Stimulated activated CD8-positive, alpha-beta memory T cell treated with anti-CD3 and anti-CD28 coated beads, Interleukin-15, amount 100 ng/mL, for 1 hour (primary cell): Measurements from ENCODE around the gene TMEM119.
"Not testable (repeated sequence)": the region's sequence is repeated elsewhere in the genome, so short reads cannot be mapped to it uniquely, and the experiment has no call there.

Experiments used
- DNase-seq: peaks from one replicate; pipeline ENCODE4 v3.0.0-alpha.2; 2020; ENCODE audit warnings: low read depth

TMEM119 gene

DNA sequence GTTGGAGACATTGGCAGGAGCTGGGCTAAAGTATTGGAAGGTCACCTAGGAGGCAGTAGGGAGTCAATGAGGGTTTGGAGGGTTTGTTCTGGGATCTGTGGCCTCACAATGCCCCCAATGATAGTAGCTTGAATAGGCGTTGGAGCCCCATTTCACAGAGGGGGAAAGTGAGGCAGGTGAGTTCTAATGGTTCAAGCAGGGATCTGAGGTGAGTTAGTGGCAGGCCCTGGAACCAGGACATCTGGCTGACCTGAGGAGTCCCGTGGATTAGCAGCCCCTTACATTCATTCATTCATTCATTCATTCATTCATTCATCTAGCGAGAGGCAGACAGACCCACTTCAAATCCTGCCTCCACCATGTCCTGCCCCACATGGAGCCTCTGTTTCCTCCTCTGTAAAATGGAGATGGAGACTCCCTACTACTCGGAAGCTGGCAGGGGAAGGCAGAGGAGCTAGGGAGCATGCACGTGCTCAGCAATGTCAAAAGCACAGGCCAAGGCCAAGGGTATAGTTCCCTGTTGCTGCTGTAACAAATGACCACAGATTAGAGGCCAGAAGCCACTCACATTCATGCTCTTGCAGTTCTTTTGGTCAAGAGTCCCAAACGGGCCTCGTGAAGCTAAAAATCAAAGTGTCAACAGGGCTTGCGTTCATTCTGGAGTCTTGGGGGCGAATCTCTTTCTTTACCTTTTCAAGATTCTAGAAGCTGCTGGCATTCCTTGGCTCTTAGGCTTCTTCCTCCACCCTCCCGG is 2.2 kb upstream of the TMEM119 start:
- no peak for DNase-seq

DNA sequence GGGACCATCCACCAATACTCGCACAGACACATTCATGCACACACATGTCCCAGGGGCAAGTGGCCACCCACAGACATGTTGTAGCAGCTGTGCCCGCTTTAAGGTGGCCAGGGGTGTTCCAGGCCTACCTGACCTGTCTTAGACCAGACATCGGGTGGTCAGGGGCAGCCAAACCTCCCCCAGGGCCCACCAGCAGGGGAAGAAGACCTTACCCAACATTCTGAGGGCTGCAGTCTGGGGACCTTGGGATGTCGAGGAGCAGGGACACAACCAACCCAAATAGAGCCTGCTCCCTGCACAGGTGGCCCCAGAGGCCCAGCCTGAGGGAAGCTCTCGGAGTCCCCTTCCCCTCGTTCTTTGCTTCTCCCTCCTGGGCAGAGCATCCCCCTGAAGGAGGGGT is 1.7 kb upstream of the TMEM119 start:
- no peak for DNase-seq

- no peak for DNase-seq
Measured at GRCh38 chr12:108598553-108599250, 818 bp upstream of the TMEM119 start.

DNA sequence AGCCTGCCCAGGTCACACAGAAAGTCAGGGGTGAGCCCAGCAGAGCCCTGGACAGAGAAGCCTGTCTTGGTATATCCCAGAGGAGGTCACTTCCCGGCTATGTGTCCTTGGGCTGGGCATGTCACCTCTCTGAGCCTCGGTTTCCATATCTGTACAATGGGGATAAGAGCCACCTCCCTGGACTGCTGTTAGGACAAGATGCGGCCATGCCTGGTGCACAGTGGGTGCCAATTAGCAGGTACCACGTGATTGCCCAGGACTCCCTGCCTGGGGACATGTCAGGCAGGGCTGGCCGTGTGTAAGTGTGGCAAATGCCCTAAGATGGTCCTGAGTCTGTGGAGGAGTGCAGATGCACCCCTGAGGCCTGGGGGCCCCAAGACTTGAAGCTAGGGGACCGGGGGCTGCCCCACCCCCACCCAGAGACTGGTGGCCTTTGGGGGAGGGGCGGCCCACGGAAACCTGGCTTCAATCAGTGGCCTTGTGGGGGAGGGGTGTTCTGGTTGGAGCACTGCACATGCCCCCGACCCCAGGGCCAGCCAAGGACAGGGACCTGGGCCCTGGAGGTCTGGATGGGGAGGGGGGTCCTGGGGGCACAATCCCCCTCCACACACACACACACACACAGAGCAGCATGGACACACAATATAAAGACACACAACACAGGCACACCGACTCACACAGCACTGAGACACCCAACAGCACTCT is 878 bp downstream of the TMEM119 start:
- no peak for DNase-seq

DNA sequence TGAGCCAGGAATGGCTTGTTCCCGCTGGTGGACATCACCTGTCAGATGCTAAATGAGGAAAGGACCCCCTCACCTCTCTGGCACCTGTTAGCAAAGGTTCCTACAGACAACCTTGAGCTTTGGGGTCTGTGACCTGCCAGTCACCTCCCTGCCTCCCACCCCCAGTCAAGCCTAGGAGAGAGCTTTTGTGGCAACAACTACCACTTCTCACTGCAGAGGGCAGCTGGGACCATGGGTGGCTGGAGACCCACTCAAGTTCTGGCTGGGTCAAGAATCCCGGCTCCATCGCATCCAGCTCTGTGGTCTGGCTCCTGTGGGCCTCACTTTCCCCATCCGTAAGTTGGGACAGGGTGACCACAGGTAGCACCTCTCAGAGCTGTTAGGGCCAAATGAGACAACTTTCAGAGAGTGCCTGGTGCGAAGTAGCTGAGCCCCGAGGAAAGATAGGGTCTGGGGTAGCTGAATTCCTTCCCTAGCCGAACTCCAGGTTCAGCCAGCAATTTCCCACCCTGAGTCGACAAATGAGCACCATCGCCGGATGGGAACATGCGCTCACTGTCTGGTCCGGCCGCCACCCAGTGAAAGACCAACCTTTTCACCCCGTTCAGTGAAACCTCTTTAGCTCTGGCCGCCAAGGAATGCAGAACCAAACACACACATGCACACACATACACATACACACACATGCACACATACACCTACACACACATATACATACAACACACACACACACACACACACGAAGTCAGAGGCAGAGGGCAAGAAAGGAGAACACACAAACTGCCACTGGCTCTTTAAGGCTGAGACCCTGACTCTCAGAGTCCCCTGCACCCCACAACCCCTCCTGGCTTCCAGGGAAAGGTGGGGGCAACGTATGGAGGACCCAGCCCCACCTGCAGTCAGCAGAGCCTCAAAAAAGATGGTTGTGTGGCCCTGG is 1.9 kb downstream of the TMEM119 start:
- DNase-seq: no peak

DNA sequence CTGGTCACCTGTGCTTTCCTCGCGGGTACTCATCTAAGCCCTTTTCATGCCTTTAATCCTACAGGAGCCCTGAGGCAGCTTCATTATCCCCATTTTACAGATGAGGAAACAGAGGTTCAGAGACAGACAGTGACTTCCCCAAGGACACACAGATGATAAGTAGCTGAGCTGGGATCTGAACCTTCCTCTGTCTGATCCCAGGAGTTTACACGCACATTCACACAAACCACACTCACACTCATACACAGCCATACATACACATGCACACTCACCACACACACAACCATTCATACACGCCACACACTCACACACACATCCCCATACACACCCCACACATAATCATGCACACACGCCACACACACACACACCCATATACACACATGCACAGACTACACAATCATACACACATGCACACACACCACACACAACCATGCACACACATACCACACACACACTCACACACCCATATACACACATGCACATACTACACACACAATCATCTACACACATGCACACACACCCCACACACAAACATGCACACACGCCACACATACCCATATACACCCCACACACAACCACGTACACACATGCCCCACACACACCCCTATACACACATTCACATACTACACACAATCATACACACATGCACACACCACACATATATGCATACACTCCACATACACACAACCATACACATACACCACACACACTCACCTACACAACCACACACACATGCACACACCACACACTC is 2.7 kb downstream of the TMEM119 start:
- DNase-seq: no peak

DNA sequence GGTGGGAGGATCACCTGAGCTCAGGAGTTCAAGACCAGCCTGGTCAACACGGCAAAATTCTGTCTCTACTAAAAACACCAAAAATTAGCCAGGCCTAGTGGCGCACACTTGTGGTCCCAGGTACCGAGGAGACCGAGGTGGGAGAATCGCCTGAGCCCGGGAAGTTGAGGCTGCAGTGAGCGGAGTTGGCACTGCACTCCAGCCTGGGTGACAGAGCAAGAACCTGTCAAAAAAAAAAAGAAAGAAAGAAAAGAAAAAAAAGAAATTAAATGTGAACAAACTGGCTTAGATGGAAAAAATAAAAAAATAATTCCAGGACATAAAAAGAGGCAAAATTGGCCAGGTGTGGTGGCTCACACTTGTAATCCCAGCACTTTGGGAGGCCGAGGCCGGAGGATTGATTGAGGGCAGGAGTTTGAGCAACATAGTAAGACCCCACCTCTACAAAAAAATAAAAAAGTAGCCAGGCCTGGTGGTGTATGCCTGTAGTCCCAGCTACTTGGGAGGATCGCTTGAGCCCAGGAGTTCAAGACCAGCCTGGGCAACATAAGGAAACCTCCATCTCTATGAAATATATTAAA is 3.5 kb downstream of the TMEM119 start:
- DNase-seq: no peak

DNA sequence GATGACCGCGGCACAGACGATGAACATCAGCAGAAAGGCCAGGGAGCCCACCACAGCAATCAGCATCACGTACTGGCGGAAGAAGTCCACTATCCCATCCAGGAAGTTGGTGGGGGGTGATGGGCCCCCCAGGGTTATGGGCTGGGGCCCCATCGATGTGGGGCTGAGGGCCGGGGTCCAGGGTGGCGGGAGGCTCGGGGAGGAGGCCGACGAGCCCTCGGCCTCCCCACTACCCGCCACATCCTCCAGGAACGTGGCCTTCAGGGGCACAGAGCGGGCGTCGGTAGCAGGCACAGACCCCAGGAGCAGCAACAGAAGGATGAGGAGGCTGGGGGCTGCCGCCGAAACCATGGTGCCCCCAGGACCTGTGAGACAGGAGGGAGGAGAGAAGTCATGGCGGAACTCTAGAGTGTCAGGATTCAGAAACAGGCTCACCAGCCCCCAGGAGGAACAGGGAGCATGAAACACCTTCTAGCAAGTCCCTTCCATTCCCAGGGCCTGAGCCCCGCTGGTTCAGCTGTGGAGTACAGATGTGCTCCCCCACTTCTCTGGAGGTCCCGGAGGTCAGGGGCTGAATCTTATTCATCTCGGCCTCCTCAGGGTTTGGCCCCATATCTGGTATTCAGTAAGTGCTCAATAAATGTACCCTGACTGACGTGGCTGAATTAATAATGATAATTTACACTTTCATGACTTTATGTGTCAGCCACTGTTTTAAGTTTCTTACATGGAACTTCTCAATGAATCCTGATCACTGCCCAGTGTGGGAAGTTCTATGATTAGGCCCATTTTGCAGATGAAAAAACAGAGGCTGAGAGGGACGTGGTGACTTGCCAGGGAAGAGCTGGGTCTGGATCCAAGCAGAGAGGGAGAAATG is 5.6 kb downstream of the TMEM119 start:
- no peak for DNase-seq

GRCh38 chr12:108591267-108591980 is 6.5 kb downstream of the TMEM119 start:
- no peak for DNase-seq

DNA sequence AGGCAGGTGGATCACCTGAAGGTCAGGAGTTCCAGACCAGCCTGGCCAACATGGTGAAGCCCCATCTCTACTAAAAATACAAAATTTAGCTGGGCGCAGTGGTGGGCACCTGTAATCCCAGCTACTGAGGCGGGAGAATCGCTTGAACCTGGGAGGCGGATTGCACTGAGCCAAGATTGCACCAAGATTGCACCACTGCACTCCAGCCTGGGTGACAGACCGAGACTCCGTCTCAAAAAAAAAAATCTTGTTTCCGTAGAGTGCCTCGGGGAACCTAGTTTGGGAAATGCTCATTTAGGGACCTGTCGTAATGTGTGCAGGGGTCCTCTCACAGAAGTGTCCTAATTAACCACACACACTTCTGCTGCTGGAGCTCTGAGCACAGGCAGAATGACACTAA is 7.4 kb downstream of the TMEM119 start:
- DNase-seq: not testable (repeated sequence)

DNA sequence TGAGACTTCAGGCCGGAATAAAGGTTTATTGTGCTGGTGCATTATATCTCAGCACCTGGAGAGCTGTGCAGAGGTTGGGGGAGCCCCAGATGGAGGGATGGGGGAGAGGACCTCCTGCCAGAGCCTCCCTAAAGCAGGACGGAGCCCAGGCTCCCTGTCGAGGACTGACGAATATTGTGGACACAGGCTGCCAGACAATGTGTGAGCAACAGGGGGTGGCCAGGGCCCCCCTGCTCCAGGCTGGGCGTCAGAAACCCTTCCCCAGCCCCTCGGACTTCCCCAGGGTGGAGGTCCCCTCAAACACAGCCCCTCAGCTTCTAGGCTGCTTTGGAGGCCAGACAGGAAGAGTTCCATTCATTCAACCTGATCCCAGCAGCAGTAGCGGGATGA is 8.0 kb downstream of the TMEM119 start:
- DNase-seq: no peak

GRCh38 chr12:108589028-108589839 is 8.7 kb downstream of the TMEM119 start:
- DNase-seq: no peak

DNA sequence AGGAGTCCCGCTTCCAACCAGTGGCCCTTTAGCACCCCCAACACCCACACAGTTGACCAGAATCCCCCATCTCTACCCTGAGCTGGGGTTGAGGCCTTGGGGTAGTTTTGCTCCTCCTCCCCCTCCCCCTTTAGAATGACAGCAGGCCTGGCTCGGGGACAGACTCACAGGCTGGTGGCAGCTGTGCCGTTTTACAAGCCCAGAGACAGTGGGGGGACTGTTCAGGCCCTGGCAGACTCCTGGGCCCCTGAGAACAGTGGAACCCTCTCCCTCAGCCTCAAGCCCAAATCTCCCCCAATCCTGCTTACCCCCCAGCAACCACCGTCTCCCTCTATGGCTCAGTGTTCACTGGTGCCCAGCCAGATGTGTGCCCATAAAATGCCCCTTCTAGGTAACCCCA is 10.1 kb downstream of the TMEM119 start:
- DNase-seq: no peak

- no peak for DNase-seq
Measured at GRCh38 chr12:108586306-108586705, 11.6 kb downstream of the TMEM119 start.

- DNase-seq: no peak
Measured at GRCh38 chr12:108585864-108586263, 12.0 kb downstream of the TMEM119 start.

DNA sequence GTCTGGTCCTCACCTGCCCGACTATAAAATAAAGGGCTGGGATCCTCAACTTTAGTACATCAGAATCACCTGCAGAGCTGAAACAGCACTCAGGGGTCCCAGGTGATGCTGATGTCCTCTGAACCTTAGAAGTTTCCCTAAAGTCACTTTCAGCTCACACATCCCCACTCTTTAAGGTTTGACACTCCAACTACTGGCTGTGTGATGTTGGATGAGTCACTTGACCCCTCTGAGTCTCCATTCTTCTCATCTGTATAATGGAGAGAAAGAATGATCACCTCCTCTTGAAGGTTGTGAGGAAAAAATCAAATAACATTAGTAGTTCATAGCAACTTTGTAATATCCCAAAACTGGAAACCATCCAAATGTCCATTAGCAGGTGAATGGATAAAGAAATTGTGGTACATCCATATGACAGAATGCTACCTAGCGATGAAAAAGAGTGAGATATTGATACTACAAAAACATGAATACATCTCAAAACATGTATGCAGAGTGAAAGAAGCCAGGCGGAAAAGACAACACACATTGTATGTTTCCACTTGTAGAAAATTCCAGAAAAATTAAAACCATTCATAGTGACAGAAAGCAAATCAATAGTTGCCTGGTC is 13.3 kb downstream of the TMEM119 start:
- DNase-seq: no peak

- no peak for DNase-seq
Measured at GRCh38 chr12:108583991-108584390, 13.9 kb downstream of the TMEM119 start.
